H1 (cell line): ENCODE measurements around the gene LTN1. TPM values are rescaled to one million over a fixed set of nuclear protein-coding genes. Genes with fewer than 3 reads are reported as not detected.

ENCODE experiments used
- polyA plus RNA-seq, 7 experiments: library from polyadenylated mRNA; depleted of rRNA in 3 of 7; stranded (reverse) in 5 of 7; unstranded in 2 of 7; fragments of >200 nt in 5 of 7; fragments of 200-250 nt in 2 of 7; gene quantifications; 1 replicate in 5 of 7; 2 replicates in 1 of 7; 4 replicates in 1 of 7; pipeline versions ENCODE4 v1.2.1 to v1.2.3, GENCODE V29; 2011 to 2013; ENCODE audit warnings: missing spikeins in 2 of 7, mixed read lengths in 2 of 7
- total RNA-seq: library from RNA; stranded (reverse); fragmentation: NEBNext Ultra II Directional; extraction: Animal tissue kit (Norgen Biotek cat#: 25700); gene quantifications from 2 replicates; pipeline ENCODE4 v1.2.1, GENCODE V29; 2021
- TF ChIP-seq, protein P1 (sequence below): fragments of 300-600 bp; sonication (generic); IDR thresholded peaks from 2 replicates; pipeline ENCODE4 v1.7.1; 2012; ENCODE audit warnings: low read length, moderate library complexity, mild to moderate bottlenecking, inconsistent platforms; ENCODE audit not compliant: insufficient replicate concordance

LTN1 gene
- total and polyA plus RNA-seq, 2 of the 8 experiments (the other 6 are each of a cell fraction or from before 2014, with no cell fraction given) = 3.2 to 23.5 TPM

DNA sequence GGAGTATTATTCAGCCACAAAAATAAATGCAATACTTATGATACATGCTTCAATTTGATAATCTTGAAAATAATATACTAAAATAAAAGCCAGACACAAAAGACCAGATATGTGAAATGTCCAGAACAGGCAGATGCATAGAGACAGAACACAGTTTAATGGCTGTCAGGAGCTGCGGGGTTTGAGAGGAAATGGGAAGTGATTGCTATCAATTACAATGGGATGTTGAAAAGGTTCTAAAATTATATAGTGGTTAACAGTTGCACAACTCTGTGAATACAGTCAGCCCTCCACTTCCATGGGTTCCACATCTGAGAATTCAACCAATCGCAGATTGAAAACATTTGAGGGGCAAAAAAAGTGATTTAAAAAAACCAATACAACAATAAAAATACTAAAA, 54.0 kb downstream of the LTN1 start (continued):
- TF ChIP-seq, protein P1, sequence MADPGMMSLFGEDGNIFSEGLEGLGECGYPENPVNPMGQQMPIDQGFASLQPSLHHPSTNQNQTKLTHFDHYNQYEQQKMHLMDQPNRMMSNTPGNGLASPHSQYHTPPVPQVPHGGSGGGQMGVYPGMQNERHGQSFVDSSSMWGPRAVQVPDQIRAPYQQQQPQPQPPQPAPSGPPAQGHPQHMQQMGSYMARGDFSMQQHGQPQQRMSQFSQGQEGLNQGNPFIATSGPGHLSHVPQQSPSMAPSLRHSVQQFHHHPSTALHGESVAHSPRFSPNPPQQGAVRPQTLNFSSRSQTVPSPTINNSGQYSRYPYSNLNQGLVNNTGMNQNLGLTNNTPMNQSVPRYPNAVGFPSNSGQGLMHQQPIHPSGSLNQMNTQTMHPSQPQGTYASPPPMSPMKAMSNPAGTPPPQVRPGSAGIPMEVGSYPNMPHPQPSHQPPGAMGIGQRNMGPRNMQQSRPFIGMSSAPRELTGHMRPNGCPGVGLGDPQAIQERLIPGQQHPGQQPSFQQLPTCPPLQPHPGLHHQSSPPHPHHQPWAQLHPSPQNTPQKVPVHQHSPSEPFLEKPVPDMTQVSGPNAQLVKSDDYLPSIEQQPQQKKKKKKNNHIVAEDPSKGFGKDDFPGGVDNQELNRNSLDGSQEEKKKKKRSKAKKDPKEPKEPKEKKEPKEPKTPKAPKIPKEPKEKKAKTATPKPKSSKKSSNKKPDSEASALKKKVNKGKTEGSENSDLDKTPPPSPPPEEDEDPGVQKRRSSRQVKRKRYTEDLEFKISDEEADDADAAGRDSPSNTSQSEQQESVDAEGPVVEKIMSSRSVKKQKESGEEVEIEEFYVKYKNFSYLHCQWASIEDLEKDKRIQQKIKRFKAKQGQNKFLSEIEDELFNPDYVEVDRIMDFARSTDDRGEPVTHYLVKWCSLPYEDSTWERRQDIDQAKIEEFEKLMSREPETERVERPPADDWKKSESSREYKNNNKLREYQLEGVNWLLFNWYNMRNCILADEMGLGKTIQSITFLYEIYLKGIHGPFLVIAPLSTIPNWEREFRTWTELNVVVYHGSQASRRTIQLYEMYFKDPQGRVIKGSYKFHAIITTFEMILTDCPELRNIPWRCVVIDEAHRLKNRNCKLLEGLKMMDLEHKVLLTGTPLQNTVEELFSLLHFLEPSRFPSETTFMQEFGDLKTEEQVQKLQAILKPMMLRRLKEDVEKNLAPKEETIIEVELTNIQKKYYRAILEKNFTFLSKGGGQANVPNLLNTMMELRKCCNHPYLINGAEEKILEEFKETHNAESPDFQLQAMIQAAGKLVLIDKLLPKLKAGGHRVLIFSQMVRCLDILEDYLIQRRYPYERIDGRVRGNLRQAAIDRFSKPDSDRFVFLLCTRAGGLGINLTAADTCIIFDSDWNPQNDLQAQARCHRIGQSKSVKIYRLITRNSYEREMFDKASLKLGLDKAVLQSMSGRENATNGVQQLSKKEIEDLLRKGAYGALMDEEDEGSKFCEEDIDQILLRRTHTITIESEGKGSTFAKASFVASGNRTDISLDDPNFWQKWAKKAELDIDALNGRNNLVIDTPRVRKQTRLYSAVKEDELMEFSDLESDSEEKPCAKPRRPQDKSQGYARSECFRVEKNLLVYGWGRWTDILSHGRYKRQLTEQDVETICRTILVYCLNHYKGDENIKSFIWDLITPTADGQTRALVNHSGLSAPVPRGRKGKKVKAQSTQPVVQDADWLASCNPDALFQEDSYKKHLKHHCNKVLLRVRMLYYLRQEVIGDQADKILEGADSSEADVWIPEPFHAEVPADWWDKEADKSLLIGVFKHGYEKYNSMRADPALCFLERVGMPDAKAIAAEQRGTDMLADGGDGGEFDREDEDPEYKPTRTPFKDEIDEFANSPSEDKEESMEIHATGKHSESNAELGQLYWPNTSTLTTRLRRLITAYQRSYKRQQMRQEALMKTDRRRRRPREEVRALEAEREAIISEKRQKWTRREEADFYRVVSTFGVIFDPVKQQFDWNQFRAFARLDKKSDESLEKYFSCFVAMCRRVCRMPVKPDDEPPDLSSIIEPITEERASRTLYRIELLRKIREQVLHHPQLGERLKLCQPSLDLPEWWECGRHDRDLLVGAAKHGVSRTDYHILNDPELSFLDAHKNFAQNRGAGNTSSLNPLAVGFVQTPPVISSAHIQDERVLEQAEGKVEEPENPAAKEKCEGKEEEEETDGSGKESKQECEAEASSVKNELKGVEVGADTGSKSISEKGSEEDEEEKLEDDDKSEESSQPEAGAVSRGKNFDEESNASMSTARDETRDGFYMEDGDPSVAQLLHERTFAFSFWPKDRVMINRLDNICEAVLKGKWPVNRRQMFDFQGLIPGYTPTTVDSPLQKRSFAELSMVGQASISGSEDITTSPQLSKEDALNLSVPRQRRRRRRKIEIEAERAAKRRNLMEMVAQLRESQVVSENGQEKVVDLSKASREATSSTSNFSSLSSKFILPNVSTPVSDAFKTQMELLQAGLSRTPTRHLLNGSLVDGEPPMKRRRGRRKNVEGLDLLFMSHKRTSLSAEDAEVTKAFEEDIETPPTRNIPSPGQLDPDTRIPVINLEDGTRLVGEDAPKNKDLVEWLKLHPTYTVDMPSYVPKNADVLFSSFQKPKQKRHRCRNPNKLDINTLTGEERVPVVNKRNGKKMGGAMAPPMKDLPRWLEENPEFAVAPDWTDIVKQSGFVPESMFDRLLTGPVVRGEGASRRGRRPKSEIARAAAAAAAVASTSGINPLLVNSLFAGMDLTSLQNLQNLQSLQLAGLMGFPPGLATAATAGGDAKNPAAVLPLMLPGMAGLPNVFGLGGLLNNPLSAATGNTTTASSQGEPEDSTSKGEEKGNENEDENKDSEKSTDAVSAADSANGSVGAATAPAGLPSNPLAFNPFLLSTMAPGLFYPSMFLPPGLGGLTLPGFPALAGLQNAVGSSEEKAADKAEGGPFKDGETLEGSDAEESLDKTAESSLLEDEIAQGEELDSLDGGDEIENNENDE = no peak
